ENCODE data around the gene CCDC197. TPM values are rescaled to one million over a fixed set of nuclear protein-coding genes. Genes with fewer than 3 reads are reported as not detected.
A peak's percentile ranks its signal among the peaks of the same experiment; 100 is the strongest.

CCDC197 gene
- total and polyA plus RNA-seq, 3 experiments from 2014 or later = not detected

GRCh38 chr14:93974833-93975232 lies 22.3 kb upstream of the CCDC197 start:
- POLR2A ChIA-PET = interaction anchor here (0.6 to 0.9 kb wide), 3 partner anchors 37 to 154 kb away, joined by 3 to 7 read pairs (median 3); no protein-coding TSS in a partner anchor
- DNase-seq = no peak
- H3K4me1 ChIP-seq (ENCODE audit: insufficient read depth, low read length) = peaks cover 56% of the 10 kb centered on the region
- peaks cover 1 to 14% (median 4%) of the 10 kb centered on the region in 3 donors for H3K36me3 Mint-ChIP-seq
- peaks cover 0 to 3% of the 10 kb centered on the region in 2 donors for H3K27me3 Mint-ChIP-seq
- H3K4me3 Mint-ChIP-seq = peak overlapping the region in 1 of 7 donors; percentile 80
- H3K4me3 ChIP-seq (ENCODE audit: low read length) = no peak overlapping the region
- CTCF ChIA-PET = interaction anchor here (12.7 to 33.9 kb wide), 2 partner anchors 15 to 32 kb away, joined by 177 to 945 read pairs; no protein-coding TSS in a partner anchor
- H3K27ac ChIP-seq (ENCODE audit: low read depth, low read length) = no peak overlapping the region
- H3K9me3 Mint-ChIP-seq = peaks cover 2 to 25% (median 23%) of the 10 kb centered on the region in 5 donors
- H3K4me1 Mint-ChIP-seq = peaks cover 60 to 95% (median 81%) of the 10 kb centered on the region in 3 donors
- peaks cover 16% of the 10 kb centered on the region for H3K9me3 ChIP-seq (ENCODE audit: low read length)
- no peaks in the 10 kb centered on the region for H3K36me3 ChIP-seq (ENCODE audit: insufficient read depth, low read length)
- H3K27ac Mint-ChIP-seq = peak overlapping the region in 1 of 8 donors; percentile 54
- no peaks in the 10 kb centered on the region for H3K27me3 ChIP-seq (ENCODE audit: insufficient read depth, low read length, poor library complexity, severe bottlenecking)

GRCh38 chr14:93975791-93976476 lies 21.2 kb upstream of the CCDC197 start:
- H3K27ac Mint-ChIP-seq = peak overlapping the region in 5 of 8 donors; percentile 11 to 82 (median 79)
- CTCF ChIA-PET = interaction anchor here (12.7 to 33.9 kb wide), 2 partner anchors 16 to 33 kb away, joined by 177 to 945 read pairs; no protein-coding TSS in a partner anchor
- H3K4me1 Mint-ChIP-seq = peaks cover 56 to 90% (median 78%) of the 10 kb centered on the region in 3 donors
- POLR2A ChIA-PET = interaction anchor here (0.8 to 2.2 kb wide), 3 partner anchors 13 to 36 kb away, joined by 3 to 8 read pairs (median 3); no protein-coding TSS in a partner anchor
- H3K9me3 Mint-ChIP-seq = peaks cover 2 to 25% (median 23%) of the 10 kb centered on the region in 5 donors
- peak overlapping the region; percentile 14 for H3K4me3 ChIP-seq (ENCODE audit: low read length)
- H3K36me3 ChIP-seq (ENCODE audit: insufficient read depth, low read length) = no peaks in the 10 kb centered on the region
- peaks cover 1 to 14% (median 3%) of the 10 kb centered on the region in 3 donors for H3K36me3 Mint-ChIP-seq
- H3K4me1 ChIP-seq (ENCODE audit: insufficient read depth, low read length) = peaks cover 49% of the 10 kb centered on the region
- DNase-seq = no peak
- peaks cover 16% of the 10 kb centered on the region for H3K9me3 ChIP-seq (ENCODE audit: low read length)
- no peak overlapping the region for H3K27ac ChIP-seq (ENCODE audit: low read depth, low read length)
- no peaks in the 10 kb centered on the region for H3K27me3 ChIP-seq (ENCODE audit: insufficient read depth, low read length, poor library complexity, severe bottlenecking)
- peaks cover 0 to 2% of the 10 kb centered on the region in 2 donors for H3K27me3 Mint-ChIP-seq
- H3K4me3 Mint-ChIP-seq = peak overlapping the region; percentile 12 to 88 (median 61)

GRCh38 chr14:93976477-93977057 lies 20.5 kb upstream of the CCDC197 start, which contains the start of gene ASB2:
ASB2 (minus strand) TSS chr14:93976570; CDS start chr14:93964539, 12,031 bp downstream.
- CTCF ChIA-PET = interaction anchor here (2.1 to 33.9 kb wide), 3 partner anchors 17 to 33 kb away, joined by 7 to 945 read pairs (median 177); no protein-coding TSS in a partner anchor
- no peaks in the 10 kb centered on the region for H3K27me3 ChIP-seq (ENCODE audit: insufficient read depth, low read length, poor library complexity, severe bottlenecking)
- no peaks in the 10 kb centered on the region for H3K36me3 ChIP-seq (ENCODE audit: insufficient read depth, low read length)
- POLR2A ChIA-PET = interaction anchor here (0.7 to 2.2 kb wide), 4 partner anchors 13 to 36 kb away, joined by 3 to 8 read pairs (median 3); no protein-coding TSS in a partner anchor
- Mint-ChIP-seq H3K36me3 (peaks cover 1 to 14% (median 3%) of the 10 kb centered on the region in 3 donors), H3K27ac (peak within 1 kb of the TSS in 7 of 8 donors; percentile 11 to 90 (median 79)), H3K27me3 (peaks cover 0 to 2% of the 10 kb centered on the region in 2 donors), H3K4me3 (peak within 1 kb of the TSS; percentile 12 to 88 (median 61)), H3K9me3 (peaks cover 2 to 25% (median 23%) of the 10 kb centered on the region in 5 donors), H3K4me1 (peaks cover 50 to 84% (median 71%) of the 10 kb centered on the region in 3 donors)
- H3K9me3 ChIP-seq (ENCODE audit: low read length) = peaks cover 16% of the 10 kb centered on the region
- DNase-seq = no peak
- peaks cover 42% of the 10 kb centered on the region for H3K4me1 ChIP-seq (ENCODE audit: insufficient read depth, low read length)
- no peak within 1 kb of the TSS for H3K27ac ChIP-seq (ENCODE audit: low read depth, low read length)
- H3K4me3 ChIP-seq (ENCODE audit: low read length) = peak within 1 kb of the TSS; percentile 19

- no peak for DNase-seq
- CTCF ChIA-PET = interaction anchor here (2.1 to 33.9 kb wide), 3 partner anchors 17 to 34 kb away, joined by 7 to 945 read pairs (median 177); no protein-coding TSS in a partner anchor
- Mint-ChIP-seq H3K27ac (peak overlapping the region in 4 of 8 donors; percentile 36 to 90 (median 68)), H3K4me3 (peak overlapping the region in 3 of 7 donors; percentile 13 to 80 (median 65)), H3K27me3 (peaks cover 0 to 2% of the 10 kb centered on the region in 2 donors), H3K9me3 (peaks cover 2 to 25% (median 23%) of the 10 kb centered on the region in 5 donors), H3K36me3 (peaks cover 1 to 14% (median 3%) of the 10 kb centered on the region in 3 donors), H3K4me1 (peaks cover 46 to 78% (median 65%) of the 10 kb centered on the region in 3 donors)
- H3K27ac ChIP-seq (ENCODE audit: low read depth, low read length) = no peak overlapping the region
- H3K9me3 ChIP-seq (ENCODE audit: low read length) = peaks cover 16% of the 10 kb centered on the region
- H3K36me3 ChIP-seq (ENCODE audit: insufficient read depth, low read length) = no peaks in the 10 kb centered on the region
- H3K4me3 ChIP-seq (ENCODE audit: low read length) = peak overlapping the region; percentile 19
- H3K4me1 ChIP-seq (ENCODE audit: insufficient read depth, low read length) = peaks cover 42% of the 10 kb centered on the region
- no peaks in the 10 kb centered on the region for H3K27me3 ChIP-seq (ENCODE audit: insufficient read depth, low read length, poor library complexity, severe bottlenecking)
- POLR2A ChIA-PET = interaction anchor here (0.7 to 2.2 kb wide), 3 partner anchors 14 to 37 kb away, joined by 3 to 8 read pairs (median 3); no protein-coding TSS in a partner anchor
Observed at GRCh38 chr14:93977171-93977570, 19.9 kb upstream of the CCDC197 start.

- Mint-ChIP-seq H3K27ac (peak overlapping the region; percentile 77 to 95 (median 88)), H3K36me3 (peaks cover 1 to 14% (median 3%) of the 10 kb centered on the region in 3 donors), H3K9me3 (peaks cover 2 to 25% (median 23%) of the 10 kb centered on the region in 5 donors), H3K4me3 (peak overlapping the region; percentile 41 to 80 (median 66)), H3K27me3 (peaks cover 0 to 2% of the 10 kb centered on the region in 2 donors), H3K4me1 (peaks cover 43 to 72% (median 59%) of the 10 kb centered on the region in 3 donors)
- Histone ChIP-seq H3K27ac (ENCODE audit: low read depth, low read length) (no peak overlapping the region), H3K4me1 (ENCODE audit: insufficient read depth, low read length) (peaks cover 42% of the 10 kb centered on the region), H3K4me3 (ENCODE audit: low read length) (peak overlapping the region; percentile 16), H3K27me3 (ENCODE audit: insufficient read depth, low read length, poor library complexity, severe bottlenecking) (no peaks in the 10 kb centered on the region), H3K9me3 (ENCODE audit: low read length) (peaks cover 16% of the 10 kb centered on the region), H3K36me3 (ENCODE audit: insufficient read depth, low read length) (no peaks in the 10 kb centered on the region)
- DNase-seq = peak; percentile 42 to 89 (median 82)
- ChIA-PET POLR2A (interaction anchor here (0.9 to 1.4 kb wide), 6 partner anchors 15 to 38 kb away, joined by 3 to 14 read pairs (median 4); no protein-coding TSS in a partner anchor), CTCF (interaction anchor here (0.7 to 33.9 kb wide), 8 partner anchors 9 to 159 kb away, joined by 3 to 945 read pairs (median 8); partner anchors contain the start of gene CCDC197)
Observed at GRCh38 chr14:93977790-93978581, 19.1 kb upstream of the CCDC197 start.

- H3K27me3 ChIP-seq (ENCODE audit: insufficient read depth, low read length, poor library complexity, severe bottlenecking) = no peaks in the 10 kb centered on the region
- no peak overlapping the region for H3K27ac ChIP-seq (ENCODE audit: low read depth, low read length)
- peaks cover 42% of the 10 kb centered on the region for H3K4me1 ChIP-seq (ENCODE audit: insufficient read depth, low read length)
- ChIA-PET CTCF (interaction anchor here (0.7 to 33.9 kb wide), 9 partner anchors 10 to 158 kb away, joined by 3 to 945 read pairs (median 7); partner anchors contain the start of gene CCDC197), POLR2A (interaction anchor here (0.9 to 1.4 kb wide), 6 partner anchors 15 to 39 kb away, joined by 3 to 14 read pairs (median 4); no protein-coding TSS in a partner anchor)
- Mint-ChIP-seq H3K36me3 (peaks cover 1 to 14% (median 3%) of the 10 kb centered on the region in 3 donors), H3K27ac (peak overlapping the region; percentile 77 to 95 (median 88)), H3K9me3 (peaks cover 2 to 25% (median 23%) of the 10 kb centered on the region in 5 donors), H3K4me1 (peaks cover 41 to 64% (median 55%) of the 10 kb centered on the region in 3 donors), H3K4me3 (peak overlapping the region in 6 of 7 donors; percentile 8 to 66 (median 54)), H3K27me3 (peaks cover 0 to 2% of the 10 kb centered on the region in 2 donors)
- no peaks in the 10 kb centered on the region for H3K36me3 ChIP-seq (ENCODE audit: insufficient read depth, low read length)
- peaks cover 16% of the 10 kb centered on the region for H3K9me3 ChIP-seq (ENCODE audit: low read length)
- H3K4me3 ChIP-seq (ENCODE audit: low read length) = peak overlapping the region; percentile 10
- DNase-seq = no peak
Observed at GRCh38 chr14:93978735-93979134, 18.4 kb upstream of the CCDC197 start.

Data from CD8-positive, alpha-beta memory T cell (primary cell).